ENCODE results near the gene IBTK.

- TF ChIP-seq CTCF (IDR thresholded peaks at IDR 0.05) (no peak), POLR2A (IDR thresholded peaks at IDR 0.05) (no peak), EP300 (IDR thresholded peaks at IDR 0.05) (no peak), POLR2AphosphoS5 (IDR thresholded peaks at IDR 0.05) (no peak)
Observed at GRCh38 chr6:82179415-82179814, 68.1 kb downstream of the IBTK start.
